T-cell (primary cell): ENCODE data around the gene LTB4R2. TPM values are rescaled to one million over a fixed set of nuclear protein-coding genes. Genes with fewer than 3 reads are reported as not detected.
A peak's percentile ranks its signal among the peaks of the same experiment; 100 is the strongest.

Source experiments
- ATAC-seq, 4 experiments: fragments of 200-7000 bp in 3 of 4; fragments of 150-1000 bp in 1 of 4; cut with Tn5 transposase; replicated peaks in 1 of 4; 1 replicate in 3 of 4; 2 replicates in 1 of 4; pipeline ENCODE4 v1.10.0; 2021; ENCODE audit warnings: moderate library complexity in 3 of 4, mild to moderate bottlenecking in 2 of 4, moderate number of reproducible peaks in 1 of 4
- CTCF ChIA-PET, 2 donors: fragments of 300-600 bp; sonication (Branson Sonifier 250); formaldehyde crosslinking; loops; one replicate each; lab custom pipeline; 2022; ENCODE audit warnings: antibody characterized with exemption in 2 of 2; lab: Charles Lee
- POLR2A ChIA-PET, 2 donors: fragments of 300-600 bp; sonication (Branson Sonifier 250); formaldehyde crosslinking; loops; one replicate each; lab custom pipeline; 2022; ENCODE audit warnings: antibody characterized with exemption in 2 of 2; lab: Charles Lee
- DNase-seq, 35 experiments: peaks; one replicate each; pipeline versions ENCODE4 v3.0.0 to v3.0.0-alpha.2; 2013 to 2023
- H3K27ac ChIP-seq: one replicate; pipeline ENCODE4 v1.5.1; 2013; ENCODE audit warnings: low read length
- H3K27me3 ChIP-seq, 2 experiments: replicated peaks in 1 of 2; 1 replicate in 1 of 2; 2 replicates in 1 of 2; pipeline versions ENCODE4 v1.6.1 to v1.7.0; 2013; ENCODE audit warnings: low read length in 1 of 2, mixed read lengths in 1 of 2; ENCODE audit not compliant: control insufficient read depth in 2 of 2, insufficient read depth in 2 of 2; ENCODE audit errors: extremely low read depth in 1 of 2
- H3K36me3 ChIP-seq, 2 donors: 1 replicate in 1 of 2; 2 replicates in 1 of 2; pipeline versions ENCODE4 v1.6.1 to v1.7.0; 2013; ENCODE audit warnings: low read length in 1 of 2; ENCODE audit not compliant: control insufficient read depth in 2 of 2, insufficient read depth in 1 of 2; ENCODE audit errors: extremely low read depth in 1 of 2
- H3K4me1 ChIP-seq, 2 experiments: 1 replicate in 1 of 2; 2 replicates in 1 of 2; pipeline versions ENCODE4 v1.6.1 to v1.7.0; 2013; ENCODE audit warnings: low read length in 2 of 2, mixed read lengths in 1 of 2; ENCODE audit not compliant: insufficient read depth in 2 of 2, control insufficient read depth in 1 of 2; ENCODE audit errors: extremely low read depth in 1 of 2
- H3K4me3 ChIP-seq, 2 donors: 1 replicate in 1 of 2; 2 replicates in 1 of 2; pipeline versions ENCODE4 v1.5.1 to v1.7.0; 2013; ENCODE audit warnings: mild to moderate bottlenecking in 2 of 2, low read length in 1 of 2, moderate library complexity in 1 of 2; ENCODE audit not compliant: control insufficient read depth in 1 of 2; ENCODE audit errors: extremely low read depth in 1 of 2
- H3K9me3 ChIP-seq: 2 replicates; pipeline ENCODE4 v1.7.0; 2013
- H3K27ac Mint-ChIP-seq, 2 donors: one replicate each; pipeline ENCODE4 v1.8.0; 2020 to 2021; ENCODE audit warnings: mild to moderate bottlenecking in 2 of 2, mixed read lengths in 2 of 2
- H3K27me3 Mint-ChIP-seq, 2 donors: one replicate each; pipeline ENCODE4 v1.8.0; 2021 to 2022; ENCODE audit warnings: mixed read lengths in 2 of 2
- H3K36me3 Mint-ChIP-seq: one replicate; pipeline ENCODE4 v1.8.0; 2021; ENCODE audit warnings: mixed read lengths
- H3K4me1 Mint-ChIP-seq, 3 donors: one replicate each; pipeline ENCODE4 v1.8.0; 2020 to 2022; ENCODE audit warnings: mixed read lengths in 3 of 3, mild to moderate bottlenecking in 1 of 3
- H3K4me3 Mint-ChIP-seq, 3 donors: one replicate each; pipeline ENCODE4 v1.8.0; 2020 to 2022; ENCODE audit warnings: mild to moderate bottlenecking in 3 of 3, mixed read lengths in 3 of 3, moderate library complexity in 3 of 3
- H3K9me3 Mint-ChIP-seq, 3 donors: one replicate each; pipeline ENCODE4 v1.8.0; 2020 to 2022; ENCODE audit warnings: mixed read lengths in 3 of 3
- WGBS: methylation state at CpG from one replicate; pipeline ENCODE4 v1.1.5; 2013; ENCODE audit warnings: missing lambda C conversion rate; ENCODE audit not compliant: insufficient coverage; 5-methylcytosine and 5-hydroxymethylcytosine counted together
- total RNA-seq, 35 experiments: library from RNA in 6 of 35; stranded (reverse) in 6 of 35; fragments of 120-200 nt in 1 of 35; gene quantifications; one replicate each; pipeline versions ENCODE4 v1.2.1 to v1.2.4 and lab custom pipeline; 2013 to 2026

The LTB4R2 gene
- total RNA-seq, 5 donors from 2014 or later (not counting 1 experiment from before 2014, with no cell fraction given), result 18.6 to 25.2 (median 20.3) TPM

DNA sequence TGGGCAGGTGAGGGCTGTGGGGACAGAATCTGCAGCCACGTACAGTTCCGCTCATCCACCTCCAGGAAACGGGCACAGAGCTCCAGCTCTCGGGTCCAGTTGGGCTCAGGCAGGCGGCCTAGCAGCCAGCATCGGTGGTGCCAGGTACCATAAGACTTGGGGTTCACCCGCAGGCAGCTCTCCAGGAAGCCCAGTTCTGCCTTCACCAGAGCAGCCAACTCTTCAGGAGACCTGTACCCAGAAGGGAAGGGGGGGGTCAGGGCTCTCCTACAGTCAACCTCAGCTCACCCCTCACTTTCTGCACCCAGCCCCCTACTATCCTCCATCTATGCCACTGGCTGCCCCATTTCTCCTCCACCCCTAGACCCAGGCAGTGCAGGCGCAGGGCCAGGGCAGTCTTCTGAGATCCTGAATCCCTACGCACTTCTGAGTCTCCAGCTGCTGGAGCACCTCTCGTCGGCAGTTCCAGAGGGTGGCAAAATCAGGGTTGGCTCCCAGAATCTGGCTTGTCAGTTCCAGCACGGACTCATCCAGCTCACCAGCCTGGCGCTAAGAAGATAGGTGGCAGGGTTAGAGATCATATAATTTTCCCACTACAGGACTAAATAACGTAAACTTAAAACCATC lies 39.9 kb upstream of the LTB4R2 start:
- ChIA-PET POLR2A (interaction anchor here (0.8 to 2.3 kb wide), 3 partner anchors 27 to 61 kb away, joined by 3 to 19 read pairs (median 3); partner anchors contain the start of gene TINF2 (in 1 of the 2)), CTCF (interaction anchor here (0.6 to 2.6 kb wide), 6 partner anchors 9 to 161 kb away, joined by 3 to 30 read pairs (median 3); partner anchors contain the start of gene TINF2 (in 1 of the 2))
- Histone ChIP-seq H3K4me3 (no peak overlapping the region), H3K4me1 (peaks cover 15 to 29% of the 10 kb centered on the region in 2 experiments), H3K36me3 (peaks cover 14 to 39% of the 10 kb centered on the region in 2 donors), H3K27me3 (no peaks in the 10 kb centered on the region), H3K27ac (no peak overlapping the region), H3K9me3 (no peaks in the 10 kb centered on the region)
- Mint-ChIP-seq H3K36me3 (peaks cover 29% of the 10 kb centered on the region), H3K27ac (peak overlapping the region in 1 of 2 donors; percentile 95), H3K27me3 (no peaks in the 10 kb centered on the region), H3K4me3 (peak overlapping the region; percentile 84 to 90 (median 90)), H3K4me1 (peaks cover 34 to 43% (median 37%) of the 10 kb centered on the region in 3 donors), H3K9me3 (no peaks in the 10 kb centered on the region)
- ATAC-seq (no peak), DNase-seq (no peak)
- 94% methylated on average over 10 of the region's 14 CpGs for whole genome bisulfite sequencing

DNA sequence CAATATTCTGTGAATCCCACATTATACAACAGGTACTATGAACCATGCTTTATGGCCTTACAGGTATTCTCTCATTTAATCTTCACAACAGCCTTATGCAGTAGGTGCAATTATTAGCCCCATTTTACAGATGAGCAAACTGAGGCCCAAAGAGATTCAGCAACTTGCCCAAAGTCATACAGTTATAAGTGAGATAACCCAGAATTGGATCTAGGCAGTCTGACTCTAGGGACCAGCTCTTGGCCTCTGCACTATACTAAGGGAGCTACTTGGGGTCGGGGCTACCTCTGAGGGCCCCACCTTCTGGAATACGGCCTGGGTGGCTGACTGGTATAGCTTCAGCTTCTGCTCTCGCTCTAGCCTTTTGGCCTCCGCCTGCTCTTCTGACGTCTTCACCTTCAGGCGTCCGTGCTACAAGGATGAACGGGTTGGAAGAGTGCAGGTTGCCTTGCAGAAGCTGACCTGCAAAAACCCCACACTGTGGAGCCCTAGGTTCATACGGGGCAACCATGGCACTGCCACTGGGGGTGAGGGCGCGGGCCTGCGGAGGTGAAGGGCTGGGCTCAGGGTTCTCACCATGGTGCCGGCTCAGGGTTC lies 39.3 kb upstream of the LTB4R2 start:
- H3K27me3 ChIP-seq, result no peaks in the 10 kb centered on the region
- ChIA-PET CTCF (interaction anchor here (0.6 to 2.6 kb wide), 7 partner anchors 9 to 161 kb away, joined by 3 to 30 read pairs (median 6); partner anchors contain the start of genes TINF2 (in 2 of the 2) and CIDEB (in 1 of the 2)), POLR2A (interaction anchor here (0.6 to 2.3 kb wide), 5 partner anchors 27 to 159 kb away, joined by 3 to 19 read pairs (median 5); partner anchors contain the start of genes CBLN3 (in 1 of the 2), KHNYN (in 1 of the 2) and TINF2 (in 1 of the 2))
- peak overlapping the region; percentile 84 to 90 (median 90) for H3K4me3 Mint-ChIP-seq
- H3K27me3 Mint-ChIP-seq, result no peaks in the 10 kb centered on the region
- no peaks in the 10 kb centered on the region for H3K9me3 Mint-ChIP-seq
- H3K27ac ChIP-seq, result peak overlapping the region; percentile 96
- peaks cover 28% of the 10 kb centered on the region for H3K36me3 Mint-ChIP-seq
- peaks cover 34 to 50% (median 37%) of the 10 kb centered on the region in 3 donors for H3K4me1 Mint-ChIP-seq
- DNase-seq, result no peak
- WGBS, result 21% methylated on average over 13 of the region's 13 CpGs
- no peaks in the 10 kb centered on the region for H3K9me3 ChIP-seq
- peak overlapping the region; percentile 82 to 94 for H3K4me3 ChIP-seq
- peaks cover 14 to 33% of the 10 kb centered on the region in 2 donors for H3K36me3 ChIP-seq
- peak overlapping the region; percentile 93 to 95 for H3K27ac Mint-ChIP-seq
- ATAC-seq, result peak in 2 of 4 experiments; percentile 4
- peaks cover 15 to 29% of the 10 kb centered on the region in 2 experiments for H3K4me1 ChIP-seq

GRCh38 chr14:24271134-24271833 lies 38.7 kb upstream of the LTB4R2 start, which contains the start of gene RABGGTA:
RABGGTA (minus strand) TSS chr14:24271597; CDS start chr14:24271115, 482 bp downstream.
- H3K27ac Mint-ChIP-seq, result peak within 1 kb of the TSS; percentile 95 to 97
- peak within 1 kb of the TSS; percentile 82 to 94 for H3K4me3 ChIP-seq
- H3K36me3 ChIP-seq, result peaks cover 14 to 27% of the 10 kb centered on the region in 2 donors
- WGBS, result under 1% methylated on average over 53 of the region's 61 CpGs
- H3K27me3 ChIP-seq, result no peaks in the 10 kb centered on the region
- ATAC-seq, result peak; percentile 87 to 97 (median 95)
- H3K27me3 Mint-ChIP-seq, result no peaks in the 10 kb centered on the region
- peaks cover 34 to 51% (median 37%) of the 10 kb centered on the region in 3 donors for H3K4me1 Mint-ChIP-seq
- DNase-seq, result peak; percentile 85 to 98 (median 96)
- ChIA-PET CTCF (interaction anchor here (1.0 to 2.6 kb wide), 9 partner anchors 8 to 160 kb away, joined by 3 to 30 read pairs (median 5); partner anchors contain the start of genes TINF2 (in 2 of the 2) and CIDEB (in 1 of the 2)), POLR2A (interaction anchor here (0.5 to 2.3 kb wide), 6 partner anchors 26 to 158 kb away, joined by 3 to 19 read pairs (median 4); partner anchors contain the start of genes CBLN3 (in 1 of the 2), KHNYN (in 1 of the 2) and TINF2 (in 1 of the 2))
- H3K36me3 Mint-ChIP-seq, result peaks cover 23% of the 10 kb centered on the region
- H3K9me3 ChIP-seq, result no peaks in the 10 kb centered on the region
- peaks cover 15 to 29% of the 10 kb centered on the region in 2 experiments for H3K4me1 ChIP-seq
- H3K9me3 Mint-ChIP-seq, result no peaks in the 10 kb centered on the region
- H3K27ac ChIP-seq, result peak within 1 kb of the TSS; percentile 96
- peak within 1 kb of the TSS; percentile 84 to 90 (median 90) for H3K4me3 Mint-ChIP-seq

- Mint-ChIP-seq H3K27me3 (no peaks in the 10 kb centered on the region), H3K27ac (peak overlapping the region; percentile 94 to 97), H3K4me1 (peaks cover 34 to 54% (median 40%) of the 10 kb centered on the region in 3 donors), H3K36me3 (peaks cover 17% of the 10 kb centered on the region), H3K9me3 (no peaks in the 10 kb centered on the region), H3K4me3 (peak overlapping the region; percentile 84 to 90 (median 90))
- Histone ChIP-seq H3K9me3 (no peaks in the 10 kb centered on the region), H3K4me1 (peaks cover 15 to 29% of the 10 kb centered on the region in 2 experiments), H3K27ac (peak overlapping the region; percentile 94), H3K27me3 (no peaks in the 10 kb centered on the region), H3K36me3 (peaks cover 14 to 23% of the 10 kb centered on the region in 2 donors), H3K4me3 (peak overlapping the region; percentile 27 to 94)
- WGBS, result 11% methylated on average over 3 of the region's 3 CpGs
- ChIA-PET CTCF (interaction anchor here in 1 of 2 donors (0.7 to 2.3 kb wide), 6 partner anchors 28 to 160 kb away, joined by 3 to 30 read pairs (median 4); partner anchors contain the start of genes CIDEB and TINF2), POLR2A (interaction anchor here (0.5 to 2.3 kb wide), 3 partner anchors 29 to 158 kb away, joined by 3 to 19 read pairs (median 5); partner anchors contain the start of genes CBLN3 (in 1 of the 2), KHNYN (in 1 of the 2) and TINF2 (in 1 of the 2))
- DNase-seq, result no peak
- ATAC-seq, result no peak
Observed at GRCh38 chr14:24271834-24272263, 38.1 kb upstream of the LTB4R2 start.

GRCh38 chr14:24272467-24272866 lies 37.5 kb upstream of the LTB4R2 start:
- Mint-ChIP-seq H3K9me3 (no peaks in the 10 kb centered on the region), H3K27ac (peak overlapping the region; percentile 94 to 97), H3K27me3 (no peaks in the 10 kb centered on the region), H3K36me3 (peaks cover 11% of the 10 kb centered on the region), H3K4me3 (peak overlapping the region in 2 of 3 donors; percentile 90), H3K4me1 (peaks cover 34 to 58% (median 36%) of the 10 kb centered on the region in 3 donors)
- 94% methylated on average over 2 of the region's 2 CpGs for WGBS
- Histone ChIP-seq H3K4me1 (peaks cover 15 to 29% of the 10 kb centered on the region in 2 experiments), H3K9me3 (no peaks in the 10 kb centered on the region), H3K36me3 (peaks cover 14 to 17% of the 10 kb centered on the region in 2 donors), H3K27ac (peak overlapping the region; percentile 94), H3K4me3 (no peak overlapping the region), H3K27me3 (no peaks in the 10 kb centered on the region)
- DNase-seq (no peak), ATAC-seq (no peak)
- ChIA-PET POLR2A (interaction anchor here in 1 of 2 donors (2.3 kb wide), 1 partner anchor 30 kb away, joined by 19 read pairs; the partner anchor contains the start of gene TINF2), CTCF (interaction anchor here in 1 of 2 donors (0.7 to 2.0 kb wide), 5 partner anchors 30 to 159 kb away, joined by 3 to 10 read pairs (median 4); partner anchors contain the start of genes CIDEB and TINF2)
